H1 (cell line): Measurements from ENCODE around the gene ANKLE1. TPM values are rescaled to one million over a fixed set of nuclear protein-coding genes. Genes with fewer than 3 reads are reported as not detected.

Source experiments
- CTCF ChIA-PET: fragments of 300-600 bp; sonication (Branson Sonifier 250); formaldehyde crosslinking; loops from one replicate; lab custom pipeline; 2021; ENCODE audit not compliant: partially characterized antibody; lab: Charles Lee
- POLR2A ChIA-PET: fragments of 300-600 bp; sonication (Branson Sonifier 250); formaldehyde crosslinking; loops from one replicate; lab custom pipeline; 2021; ENCODE audit warnings: inconsistent platforms; ENCODE audit not compliant: partially characterized antibody; lab: Charles Lee
- DNase-seq, 2 experiments: peaks; one replicate each; pipeline versions ENCODE4 v3.0.0 to v3.0.0-alpha.2; 2010 to 2022; ENCODE audit warnings: low spot score in 2 of 2, low read depth in 1 of 2, mixed read lengths in 1 of 2
- FAIRE-seq: peaks from 2 replicates; lab custom pipeline; 2011; peaks lifted over from hg19 to GRCh38; lab: Jason Lieb, UNC
- H2AFZ ChIP-seq: 2 replicates; pipeline ENCODE4 v1.8.1; 2012; ENCODE audit warnings: low read length, inconsistent platforms
- H2AK5ac ChIP-seq: 2 replicates; pipeline ENCODE4 v1.6.1; 2013; ENCODE audit warnings: low read depth, low read length
- H2BK120ac ChIP-seq: replicated peaks from 2 replicates; pipeline ENCODE3; 2013; ENCODE audit warnings: low read depth, low read length, inconsistent platforms
- H2BK12ac ChIP-seq: 2 replicates; pipeline ENCODE4 v1.6.1; 2013; ENCODE audit warnings: low read depth, low read length
- H2BK15ac ChIP-seq: 2 replicates; pipeline ENCODE4 v1.6.1; 2013; ENCODE audit warnings: low read length
- H2BK20ac ChIP-seq: 2 replicates; pipeline ENCODE4 v1.6.1; 2013; ENCODE audit warnings: low read length
- H2BK5ac ChIP-seq: 2 replicates; pipeline ENCODE4 v1.6.1; 2013; ENCODE audit warnings: low read depth, low read length
- H3K14ac ChIP-seq: 2 replicates; pipeline ENCODE4 v1.6.1; 2013; ENCODE audit warnings: inconsistent platforms; ENCODE audit not compliant: insufficient read length
- H3K18ac ChIP-seq: 2 replicates; pipeline ENCODE4 v1.6.1; 2013; ENCODE audit warnings: low read length; ENCODE audit errors: extremely low read depth
- H3K23ac ChIP-seq: 2 replicates; pipeline ENCODE4 v1.6.1; 2013; ENCODE audit warnings: inconsistent platforms; ENCODE audit not compliant: insufficient read length
- H3K23me2 ChIP-seq: 2 replicates; pipeline ENCODE4 v1.6.1; 2013; ENCODE audit warnings: low read depth, low read length
- H3K27ac ChIP-seq: 2 replicates; pipeline ENCODE4 v1.6.1; 2011; ENCODE audit warnings: low read depth, low read length, inconsistent platforms
- H3K27me3 ChIP-seq, 4 experiments: replicated peaks in 1 of 4; 1 replicate in 1 of 4; 2 replicates in 3 of 4; pipeline versions ENCODE4 v1.6.1 to v1.8.1; 2011 to 2013; ENCODE audit warnings: low read length in 3 of 4, mild to moderate bottlenecking in 3 of 4, inconsistent platforms in 2 of 4, mixed read lengths in 2 of 4, moderate library complexity in 1 of 4; ENCODE audit not compliant: control insufficient read depth in 3 of 4, insufficient read depth in 3 of 4; ENCODE audit errors: extremely low read depth in 1 of 4
- H3K36me3 ChIP-seq, 4 experiments: 2 replicates each; pipeline versions ENCODE4 v1.6.1 to v1.8.1; 2011 to 2013; ENCODE audit warnings: mild to moderate bottlenecking in 4 of 4, low read length in 3 of 4, moderate library complexity in 2 of 4, control low read depth in 1 of 4, inconsistent platforms in 1 of 4; ENCODE audit not compliant: insufficient read depth in 4 of 4, control insufficient read depth in 2 of 4
- H3K4ac ChIP-seq: replicated peaks from 2 replicates; pipeline ENCODE3; 2013; ENCODE audit warnings: low read length, low read depth, mixed read lengths, inconsistent platforms; ENCODE audit not compliant: insufficient read length
- H3K4me1 ChIP-seq, 4 experiments: replicated peaks in 1 of 4; 1 replicate in 1 of 4; 2 replicates in 3 of 4; pipeline versions ENCODE4 v1.6.1 to v1.8.1; 2011 to 2013; ENCODE audit warnings: low read length in 3 of 4, inconsistent platforms in 2 of 4, mixed read lengths in 1 of 4; ENCODE audit not compliant: insufficient read depth in 4 of 4, control insufficient read depth in 3 of 4
- H3K4me2 ChIP-seq, 2 experiments: 2 replicates each; pipeline versions ENCODE4 v1.6.1 to v1.8.1; 2011 to 2013; ENCODE audit warnings: low read depth in 2 of 2, low read length in 2 of 2, control low read depth in 1 of 2, inconsistent platforms in 1 of 2, mild to moderate bottlenecking in 1 of 2; ENCODE audit not compliant: insufficient read depth in 1 of 2
- H3K4me3 ChIP-seq, 4 experiments: fragments of 200-600, 300-600 bp in 1 of 4; sonication (generic), shearing (Covaris generic), sonication (Bioruptor Twin) in 1 of 4; 2 replicates each; pipeline versions ENCODE4 v1.5.1 to v1.8.1; 2011 to 2016; ENCODE audit warnings: low read length in 4 of 4, low read depth in 3 of 4, control low read depth in 2 of 4, inconsistent platforms in 2 of 4, mild to moderate bottlenecking in 2 of 4, mixed read lengths in 1 of 4, moderate library complexity in 1 of 4; ENCODE audit not compliant: insufficient read depth in 2 of 4; ENCODE audit errors: extremely low read depth in 1 of 4
- H3K56ac ChIP-seq: replicated peaks from 2 replicates; pipeline ENCODE3; 2013; ENCODE audit warnings: low read depth, mild to moderate bottlenecking, mixed read lengths, low read length, inconsistent platforms; ENCODE audit not compliant: insufficient read length
- H3K79me1 ChIP-seq: 2 replicates; pipeline ENCODE4 v1.6.1; 2013; ENCODE audit warnings: low read depth, low read length, control low read depth
- H3K79me2 ChIP-seq, 2 experiments: 2 replicates each; pipeline versions ENCODE4 v1.6.1 to v1.8.1; 2012 to 2013; ENCODE audit warnings: low read length in 2 of 2, mild to moderate bottlenecking in 2 of 2, inconsistent platforms in 1 of 2; ENCODE audit not compliant: insufficient read depth in 2 of 2, control insufficient read depth in 1 of 2
- H3K9ac ChIP-seq, 4 experiments: replicated peaks in 1 of 4; 1 replicate in 1 of 4; 2 replicates in 3 of 4; pipeline versions ENCODE4 v1.6.1 to v1.8.1; 2011 to 2013; ENCODE audit warnings: low read depth in 3 of 4, low read length in 3 of 4, control low read depth in 2 of 4, mild to moderate bottlenecking in 2 of 4, moderate library complexity in 2 of 4, inconsistent platforms in 1 of 4; ENCODE audit errors: extremely low read depth in 1 of 4
- H3K9me3 ChIP-seq, 2 experiments: 2 replicates each; pipeline versions ENCODE4 v1.6.1 to v1.8.1; 2012 to 2013; ENCODE audit warnings: mild to moderate bottlenecking in 2 of 2, moderate library complexity in 2 of 2, control low read depth in 1 of 2, inconsistent platforms in 1 of 2, low read depth in 1 of 2, low read length in 1 of 2, mixed read lengths in 1 of 2; ENCODE audit not compliant: insufficient read depth in 2 of 2
- H4K20me1 ChIP-seq, 2 experiments: replicated peaks in 1 of 2; 2 replicates each; pipeline versions ENCODE3 to v1.8.1; 2011 to 2013; ENCODE audit warnings: inconsistent platforms in 2 of 2, low read length in 2 of 2, mild to moderate bottlenecking in 1 of 2; ENCODE audit not compliant: insufficient read depth in 2 of 2, control insufficient read depth in 1 of 2
- H4K5ac ChIP-seq: 2 replicates; pipeline ENCODE4 v1.6.1; 2013; ENCODE audit warnings: low read length, low read depth, mixed read lengths, inconsistent platforms; ENCODE audit not compliant: insufficient read length
- H4K8ac ChIP-seq: 2 replicates; pipeline ENCODE4 v1.8.0; 2013; ENCODE audit warnings: mild to moderate bottlenecking, moderate library complexity, low read length, inconsistent platforms; ENCODE audit not compliant: insufficient read depth; ENCODE audit errors: extremely low read depth
- H4K91ac ChIP-seq: replicated peaks from 2 replicates; pipeline ENCODE3; 2013; ENCODE audit warnings: low read length, mixed read lengths, inconsistent platforms; ENCODE audit not compliant: insufficient read length
- GABPA ChIP-seq: IDR thresholded peaks from 2 replicates; pipeline ENCODE4 v1.6.1; 2011; ENCODE audit warnings: mild to moderate bottlenecking, low read length, moderate library complexity, borderline replicate concordance; ENCODE audit not compliant: insufficient read depth
- GTF2F1 ChIP-seq: IDR thresholded peaks from 2 replicates; pipeline ENCODE4 v1.6.1; 2012; ENCODE audit warnings: low read depth, low read length, improper control_type of control experiment, borderline replicate concordance
- JUN ChIP-seq: IDR thresholded peaks from 2 replicates; pipeline ENCODE4 v1.6.1; 2011; ENCODE audit warnings: low read depth, mild to moderate bottlenecking, improper control_type of control experiment, low read length
- WGBS, 2 experiments: shearing (Covaris generic) in 1 of 2; methylation state at CpG; one replicate each; pipeline versions ENCODE4 v1.1.6 to v1.1.7; 2013 to 2015; ENCODE audit warnings: low lambda C conversion rate in 2 of 2, mixed read lengths in 2 of 2, inconsistent platforms in 1 of 2, low coverage in 1 of 2, missing lambda C conversion rate in 1 of 2; ENCODE audit not compliant: insufficient replicate concordance in 2 of 2, insufficient coverage in 1 of 2, insufficient read length in 1 of 2; ENCODE audit errors: extremely low coverage in 1 of 2, missing lambda C conversion rate in 1 of 2; 5-methylcytosine and 5-hydroxymethylcytosine counted together
- polyA plus RNA-seq, 7 experiments: library from polyadenylated mRNA; depleted of rRNA in 3 of 7; stranded (reverse) in 5 of 7; unstranded in 2 of 7; fragments of >200 nt in 5 of 7; fragments of 200-250 nt in 2 of 7; gene quantifications; 1 replicate in 5 of 7; 2 replicates in 1 of 7; 4 replicates in 1 of 7; pipeline versions ENCODE4 v1.2.1 to v1.2.3, GENCODE V29; 2011 to 2013; ENCODE audit warnings: missing spikeins in 2 of 7, mixed read lengths in 2 of 7
- total RNA-seq: library from RNA; stranded (reverse); fragmentation: NEBNext Ultra II Directional; extraction: Animal tissue kit (Norgen Biotek cat#: 25700); gene quantifications from 2 replicates; pipeline ENCODE4 v1.2.1, GENCODE V29; 2021
- TF ChIP-seq, protein P1 (sequence below): IDR thresholded peaks from 2 replicates; pipeline ENCODE4 v1.6.1; 2011; ENCODE audit warnings: low read length, improper control_type of control experiment

The ANKLE1 gene
- total and polyA plus RNA-seq, 2 of the 8 experiments (the other 6 are each of a cell fraction or from before 2014, with no cell fraction given): 6.1 to 9.6 TPM

DNA sequence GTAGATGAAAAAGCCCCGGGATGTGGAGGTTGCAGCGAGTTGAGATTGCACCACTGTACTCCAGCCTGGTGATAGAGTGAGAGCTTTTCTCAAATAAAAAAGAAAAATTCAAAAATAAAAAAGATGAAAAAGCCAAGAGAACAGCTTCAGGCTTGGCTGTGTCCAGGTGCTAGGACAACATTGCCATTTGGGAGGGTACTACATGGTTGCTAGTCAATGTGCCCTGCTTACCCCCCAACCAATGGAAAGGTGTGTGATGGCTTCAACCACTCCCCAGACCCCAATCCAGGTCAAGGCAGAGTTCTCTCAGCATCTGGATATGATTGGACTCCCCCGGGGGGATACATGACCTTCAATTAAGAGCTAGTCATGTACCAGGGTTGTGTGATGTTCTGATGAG is 2.3 kb upstream of the ANKLE1 start:
- POLR2A ChIA-PET: interaction anchor here (0.6 to 9.0 kb wide), 7 partner anchors 11 to 239 kb away, joined by 3 to 113 read pairs (median 4); partner anchors contain the start of genes BABAM1, OCEL1 and USHBP1
- H3K14ac ChIP-seq: no peak overlapping the region
- no peaks in the 10 kb centered on the region for H3K79me1 ChIP-seq
- no peak overlapping the region for H2BK15ac ChIP-seq
- no peak for FAIRE-seq
- H3K27me3 ChIP-seq: peaks cover 0 to 3% (median 0%) of the 10 kb centered on the region in 4 experiments; a peak in 3 of 7 replicates
- no peak overlapping the region for H4K91ac ChIP-seq
- no peaks in the 10 kb centered on the region for H3K9me3 ChIP-seq
- H3K23ac ChIP-seq: no peak overlapping the region
- H3K27ac ChIP-seq: no peak overlapping the region
- no peak overlapping the region for H2BK12ac ChIP-seq
- H3K4me3 ChIP-seq: no peak overlapping the region
- CTCF ChIA-PET: interaction anchor here (1.4 to 5.7 kb wide), 5 partner anchors 9 to 79 kb away, joined by 3 to 56 read pairs (median 4); no protein-coding TSS in a partner anchor
- H3K9ac ChIP-seq: no peak overlapping the region
- H3K4ac ChIP-seq: no peak overlapping the region
- no peak overlapping the region for H4K8ac ChIP-seq
- DNase-seq: no peak
- H3K4me2 ChIP-seq: no peak overlapping the region
- H2BK5ac ChIP-seq: no peak overlapping the region
- no peak overlapping the region for H4K5ac ChIP-seq
- H3K36me3 ChIP-seq: peaks cover 0 to 22% (median 10%) of the 10 kb centered on the region in 4 experiments; a peak in 6 of 8 replicates
- no peaks in the 10 kb centered on the region for H3K79me2 ChIP-seq
- H2AK5ac ChIP-seq: no peak overlapping the region
- no peak overlapping the region for H3K18ac ChIP-seq
- peaks cover 0 to 3% (median under 1%) of the 10 kb centered on the region in 4 experiments; a peak in 3 of 7 replicates for H3K4me1 ChIP-seq
- no peaks in the 10 kb centered on the region; the same call in 1 of the 2 replicates for H3K23me2 ChIP-seq
- H2BK120ac ChIP-seq: no peak overlapping the region
- H2AFZ ChIP-seq: no peak overlapping the region
- H2BK20ac ChIP-seq: no peak overlapping the region
- 94% methylated on average over 3 of the region's 3 CpGs; no CpG with 5 or more reads in 1 of the 2 experiments for WGBS, 2 experiments
- H4K20me1 ChIP-seq: peaks cover 0 to 2% of the 10 kb centered on the region in 2 experiments
- no peak overlapping the region for H3K56ac ChIP-seq
- TF ChIP-seq, protein P1, sequence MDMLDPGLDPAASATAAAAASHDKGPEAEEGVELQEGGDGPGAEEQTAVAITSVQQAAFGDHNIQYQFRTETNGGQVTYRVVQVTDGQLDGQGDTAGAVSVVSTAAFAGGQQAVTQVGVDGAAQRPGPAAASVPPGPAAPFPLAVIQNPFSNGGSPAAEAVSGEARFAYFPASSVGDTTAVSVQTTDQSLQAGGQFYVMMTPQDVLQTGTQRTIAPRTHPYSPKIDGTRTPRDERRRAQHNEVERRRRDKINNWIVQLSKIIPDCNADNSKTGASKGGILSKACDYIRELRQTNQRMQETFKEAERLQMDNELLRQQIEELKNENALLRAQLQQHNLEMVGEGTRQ: no peak
- TF ChIP-seq JUN: no peak
- no peak for TF ChIP-seq GABPA
- no peak for TF ChIP-seq GTF2F1
